Endothelial cell of umbilical vein (primary cell): ENCODE results near the gene TMEM129. TPM values are rescaled to one million over a fixed set of nuclear protein-coding genes. Genes with fewer than 3 reads are reported as not detected.

Experiments used
- BruUV-seq: library from RNA; stranded (reverse); fragments of 400-500 nt; replicated peaks from 2 replicates; lab custom pipeline; 2021; lab: Mats Ljungman, UMichigan
- CTCF ChIA-PET: fragments of 300-600, 350-600 bp; sonication (Branson Sonifier 250); formaldehyde crosslinking; loops from one replicate; lab custom pipeline; 2021; ENCODE audit warnings: antibody characterized with exemption, inconsistent platforms; lab: Charles Lee
- POLR2A ChIA-PET: fragments of 300-600, 350-600 bp; sonication (Branson Sonifier 250); formaldehyde crosslinking; loops from one replicate; lab custom pipeline; 2021; ENCODE audit warnings: antibody characterized with exemption, inconsistent platforms; lab: Charles Lee
- DNase-seq: peaks from one replicate; pipeline ENCODE4 v3.0.0-alpha.2; 2011; ENCODE audit warnings: low read depth, low spot score
- FAIRE-seq: peaks from 2 replicates; lab custom pipeline; 2011; peaks lifted over from hg19 to GRCh38; lab: Jason Lieb, UNC
- H2AFZ ChIP-seq: 2 replicates; pipeline ENCODE4 v1.6.0; 2012; ENCODE audit warnings: low read depth, low read length, control low read depth, inconsistent platforms
- H3K27ac ChIP-seq: 2 replicates; pipeline ENCODE4 v1.5.1; 2011; ENCODE audit warnings: low read depth, mild to moderate bottlenecking, control low read depth, low read length, moderate library complexity; ENCODE audit not compliant: insufficient read depth
- H3K27me3 ChIP-seq, 2 experiments: 2 replicates each; pipeline versions ENCODE4 v1.6.0 to v1.6.1; 2011; ENCODE audit warnings: low read length in 2 of 2, mixed read lengths in 1 of 2; ENCODE audit not compliant: control insufficient read depth in 2 of 2, insufficient read depth in 2 of 2
- H3K36me3 ChIP-seq, 2 experiments: 2 replicates in 1 of 2; 3 replicates in 1 of 2; pipeline ENCODE4 v1.5.1; 2011; ENCODE audit warnings: low read length in 2 of 2, mild to moderate bottlenecking in 1 of 2, moderate library complexity in 1 of 2; ENCODE audit not compliant: control insufficient read depth in 2 of 2, insufficient read depth in 2 of 2; ENCODE audit errors: extremely low read depth in 1 of 2
- H3K4me1 ChIP-seq: 3 replicates; pipeline ENCODE4 v1.5.1; 2011; ENCODE audit warnings: mild to moderate bottlenecking, low read length; ENCODE audit not compliant: control insufficient read depth, insufficient read depth; ENCODE audit errors: extremely low read depth
- H3K4me2 ChIP-seq: 2 replicates; pipeline ENCODE4 v1.6.1; 2011; ENCODE audit warnings: low read length, control low read depth, mixed read lengths; ENCODE audit not compliant: insufficient read depth
- H3K4me3 ChIP-seq, 3 experiments: fragments of 200-600 bp in 1 of 3; sonication (generic), shearing (Covaris generic) in 1 of 3; replicated peaks in 1 of 3; 2 replicates each; pipeline ENCODE4 v1.5.1; 2011 to 2016; ENCODE audit warnings: control low read depth in 3 of 3, low read length in 3 of 3, mild to moderate bottlenecking in 2 of 3, inconsistent platforms in 1 of 3, low read depth in 1 of 3, moderate library complexity in 1 of 3; ENCODE audit not compliant: insufficient read depth in 1 of 3
- H3K79me2 ChIP-seq: 2 replicates; pipeline ENCODE4 v1.6.0; 2012; ENCODE audit warnings: low read length, inconsistent platforms; ENCODE audit not compliant: control insufficient read depth, insufficient read depth
- H3K9ac ChIP-seq: replicated peaks from 2 replicates; pipeline ENCODE3; 2011; ENCODE audit warnings: low read length, control low read depth; ENCODE audit not compliant: insufficient read depth; ENCODE audit errors: extremely low read depth
- H3K9me1 ChIP-seq: replicated peaks from 3 replicates; pipeline ENCODE4 v1.6.0; 2011; ENCODE audit warnings: mild to moderate bottlenecking, low read length; ENCODE audit not compliant: control insufficient read depth, insufficient read depth; ENCODE audit errors: extremely low read depth
- H3K9me3 ChIP-seq: replicated peaks from 2 replicates; pipeline ENCODE4 v1.5.1; 2012; ENCODE audit warnings: low read length, inconsistent platforms; ENCODE audit not compliant: control insufficient read depth, insufficient read depth
- H4K20me1 ChIP-seq: replicated peaks from 2 replicates; pipeline ENCODE3; 2011; ENCODE audit warnings: mild to moderate bottlenecking, low read length; ENCODE audit not compliant: control insufficient read depth, insufficient read depth; ENCODE audit errors: extremely low read depth
- CTCF ChIP-seq, 2 donors: IDR thresholded peaks; 1 replicate in 1 of 2; 2 replicates in 1 of 2; pipeline ENCODE4 v1.5.1; 2011; ENCODE audit warnings: low read length in 2 of 2, mild to moderate bottlenecking in 2 of 2, moderate library complexity in 2 of 2, control low read depth in 1 of 2, inconsistent platforms in 1 of 2, low read depth in 1 of 2; ENCODE audit not compliant: insufficient read depth in 1 of 2; ENCODE audit errors: extremely low read depth in 1 of 2
- EZH2 ChIP-seq: IDR thresholded peaks from 2 replicates; pipeline ENCODE4 v1.6.1; 2012; ENCODE audit warnings: borderline replicate concordance, low read depth, mild to moderate bottlenecking, moderate library complexity, low read length, inconsistent platforms; ENCODE audit not compliant: severe bottlenecking
- FOS ChIP-seq: IDR thresholded peaks from 2 replicates; pipeline ENCODE4 v1.6.1; 2011; ENCODE audit warnings: mild to moderate bottlenecking, low read length, moderate library complexity, borderline replicate concordance; ENCODE audit not compliant: insufficient read depth
- GATA2 ChIP-seq: IDR thresholded peaks from 2 replicates; pipeline ENCODE4 v1.7.0; 2011; ENCODE audit warnings: low read depth, mild to moderate bottlenecking, moderate library complexity, mixed read lengths, low read length; ENCODE audit not compliant: insufficient read length, insufficient read depth
- JUN ChIP-seq: IDR thresholded peaks from 2 replicates; pipeline ENCODE4 v1.6.1; 2011; ENCODE audit warnings: borderline replicate concordance, low read depth; ENCODE audit not compliant: insufficient read length, insufficient read depth
- MAX ChIP-seq: IDR thresholded peaks from 2 replicates; pipeline ENCODE4 v1.6.1; 2011; ENCODE audit not compliant: insufficient read depth, insufficient read length
- MYC ChIP-seq: IDR thresholded peaks from one replicate; pipeline ENCODE4 v1.6.1; 2011; ENCODE audit warnings: mild to moderate bottlenecking, low read depth, low read length
- POLR2A ChIP-seq: IDR thresholded peaks from 2 replicates; pipeline ENCODE4 v1.6.1; 2012; ENCODE audit warnings: low read depth, mild to moderate bottlenecking, control low read depth, low read length
- POLR2AphosphoS5 ChIP-seq: IDR thresholded peaks from 2 replicates; pipeline ENCODE4 v1.6.1; 2012; ENCODE audit warnings: low read depth, mild to moderate bottlenecking, control low read depth, low read length, moderate library complexity; ENCODE audit not compliant: insufficient read depth
- dilution Hi-C: fragments of 300-500 bp; cut with MboI; formaldehyde crosslinking; loops from one replicate; pipeline ENCODE4 v1.15.0; 2019; ENCODE audit warnings: low sequenced_read_pairs; ENCODE audit not compliant: extremely low pct_ligation_motif_present
- intact Hi-C: fragments of 100-400 bp; cut with micrococcal nuclease; formaldehyde crosslinking; loops from one replicate; pipeline ENCODE4 v1.10.0; 2022
- polyA plus RNA-seq, 4 experiments: library from polyadenylated mRNA; depleted of rRNA in 3 of 4; stranded (reverse) in 3 of 4; unstranded in 1 of 4; fragments of >200 nt; gene quantifications; 2 replicates each; pipeline versions ENCODE4 v1.2.1 to v1.2.3, GENCODE V29; 2011 to 2012; ENCODE audit warnings: missing spikeins in 1 of 4
- total RNA-seq: library from RNA; stranded (reverse); gene quantifications from 2 replicates; pipeline ENCODE4 v1.2.3, GENCODE V29; 2021

TMEM129 gene
- total and polyA plus RNA-seq, 2 donors (not counting 3 experiments of a cell fraction or from before 2014, with no cell fraction given): 23.2 to 33.2 TPM

- H4K20me1 ChIP-seq: no peaks in the 10 kb centered on the region
These were observed 15.4 kb downstream of the TMEM129 start for GRCh38 chr4:1705732-1706131.

More at GRCh38 chr4:1705732-1706131, 15.4 kb downstream of the TMEM129 start:
- Histone ChIP-seq H3K4me2 (no peak overlapping the region), H3K27me3 (no peaks in the 10 kb centered on the region), H3K9me3 (no peaks in the 10 kb centered on the region), H3K79me2 (peaks cover 91% of the 10 kb centered on the region), H3K4me3 (no peak overlapping the region), H2AFZ (no peak overlapping the region), H3K27ac (no peak overlapping the region), H3K9me1 (no peaks in the 10 kb centered on the region), H3K9ac (no peak overlapping the region), H3K36me3 (peaks cover 9 to 12% of the 10 kb centered on the region in 2 experiments), H3K4me1 (peaks cover 7% of the 10 kb centered on the region)
- ChIA-PET CTCF (interaction anchor here (1.2 to 6.0 kb wide), 2 partner anchors 13 to 22 kb away, joined by 3 to 53 read pairs; no protein-coding TSS in a partner anchor), POLR2A (no interaction called here)
- FAIRE-seq (no peak), DNase-seq (no peak)
- dilution Hi-C loops: no loop called here
- intact Hi-C loops: no loop called here
- TF ChIP-seq EZH2: no peak
- no peak for TF ChIP-seq CTCF (IDR thresholded peaks at IDR 0.05; ENCODE audit: extremely low read depth in 1 of 2, insufficient read depth in 1 of 2, low read depth in 1 of 2, low read length in 2 of 2)
- TF ChIP-seq MYC: no peak
- TF ChIP-seq FOS: no peak
- TF ChIP-seq POLR2AphosphoS5: no peak
- TF ChIP-seq MAX: no peak
- no peak for TF ChIP-seq JUN
- no peak for TF ChIP-seq GATA2
- TF ChIP-seq POLR2A: no peak
- no TSS peak for BruUV-seq
